Measurements from ENCODE around the gene SKI.

DNA sequence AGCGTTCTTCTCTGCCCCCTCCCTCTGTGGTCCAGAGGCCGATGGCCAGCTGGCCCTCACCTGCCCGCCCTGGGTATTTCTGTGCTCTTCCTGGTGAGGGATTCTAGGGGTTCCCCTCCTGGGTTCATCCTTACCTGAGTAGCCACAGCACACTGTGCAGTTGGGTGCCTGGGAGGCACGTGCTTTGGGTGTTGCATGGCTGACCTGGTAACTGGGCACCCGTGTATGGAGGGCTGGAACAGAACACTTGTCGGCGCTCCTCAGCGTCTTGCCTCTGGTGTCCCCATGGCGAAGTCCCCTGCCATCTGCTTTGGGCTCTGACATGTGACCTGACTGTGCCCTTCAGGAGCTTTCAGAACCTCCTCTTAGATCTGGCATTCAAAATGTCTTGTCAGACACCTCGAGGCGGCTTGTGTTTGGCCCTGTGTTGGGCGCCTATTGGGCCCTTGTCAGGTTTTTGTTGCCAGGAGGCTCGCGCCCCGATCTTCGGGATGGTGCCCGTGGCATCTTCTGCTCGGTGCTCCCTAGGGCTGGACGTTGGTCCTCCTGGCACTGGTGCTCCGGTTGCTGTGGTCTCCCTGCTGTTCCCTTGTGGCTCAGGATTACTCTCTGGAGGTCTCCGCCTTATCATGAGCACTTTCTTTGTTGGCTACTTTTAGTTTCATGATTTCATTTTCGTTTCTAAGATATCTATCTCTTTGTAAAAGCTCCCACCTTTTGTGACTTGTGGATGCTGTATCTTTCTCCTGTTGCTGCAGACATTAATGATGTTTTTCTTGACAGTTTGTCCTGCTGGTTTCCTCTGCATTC lies 28.5 kb downstream of the SKI start:
- TF ChIP-seq POLR2A (IDR thresholded peaks at IDR 0.05) (no peak), CTCF (IDR thresholded peaks at IDR 0.05) (no peak)
